HG02623 (cell line): ENCODE data around the gene HOXA13.

Source experiments
- ATAC-seq: cut with Tn5 transposase; IDR thresholded peaks from one replicate; pipeline ENCODE4 v1.9.1; 2021; ENCODE audit warnings: moderate library complexity; ENCODE audit not compliant: unreplicated experiment

Gene HOXA13

GRCh38 chr7:27182285-27182841 lies 17.5 kb downstream of the HOXA13 start:
- no peak for ATAC-seq

GRCh38 chr7:27181795-27182275 lies 18.1 kb downstream of the HOXA13 start:
- ATAC-seq, result no peak

GRCh38 chr7:27180431-27181420 lies 19.2 kb downstream of the HOXA13 start:
- ATAC-seq, result no peak

GRCh38 chr7:27179503-27180430 lies 20.1 kb downstream of the HOXA13 start:
- ATAC-seq, result no peak

GRCh38 chr7:27179030-27179429 lies 20.9 kb downstream of the HOXA13 start:
- ATAC-seq, result no peak

- no peak for ATAC-seq
Measured at GRCh38 chr7:27178366-27178765, 21.5 kb downstream of the HOXA13 start.

GRCh38 chr7:27177795-27178320 lies 22.0 kb downstream of the HOXA13 start:
- ATAC-seq, result no peak

- ATAC-seq, result no peak
Measured at GRCh38 chr7:27176962-27177794, 22.7 kb downstream of the HOXA13 start.

- ATAC-seq, result no peak
Measured at GRCh38 chr7:27176524-27176845, 23.4 kb downstream of the HOXA13 start.

GRCh38 chr7:27175626-27176523 lies 24.0 kb downstream of the HOXA13 start:
- ATAC-seq, result no peak

GRCh38 chr7:27174874-27175625 lies 24.8 kb downstream of the HOXA13 start:
- no peak for ATAC-seq

GRCh38 chr7:27173956-27174873 lies 25.7 kb downstream of the HOXA13 start, which contains the start of gene HOXA10:
Gene HOXA10 (minus strand): TSS chr7:27174320. CDS start chr7:27174306, 14 bp downstream.
- ATAC-seq, result no peak

GRCh38 chr7:27173511-27173955 lies 26.4 kb downstream of the HOXA13 start:
- ATAC-seq, result no peak

GRCh38 chr7:27172823-27173510 lies 26.9 kb downstream of the HOXA13 start:
- ATAC-seq, result no peak

GRCh38 chr7:27172315-27172774 lies 27.5 kb downstream of the HOXA13 start:
- no peak for ATAC-seq

GRCh38 chr7:27171637-27172314 lies 28.1 kb downstream of the HOXA13 start:
- no peak for ATAC-seq
